ENCODE data around the gene PTPRE.

The PTPRE gene

GRCh38 chr10:128008521-128009250 is 101.8 kb downstream of the PTPRE start:
- no peaks in the 10 kb centered on the region for H3K36me3 Mint-ChIP-seq
- H3K4me3 Mint-ChIP-seq: no peak overlapping the region
- H3K27ac Mint-ChIP-seq: no peak overlapping the region
- H3K9me3 Mint-ChIP-seq (ENCODE audit: low read depth): no peaks in the 10 kb centered on the region
- peaks cover 5% of the 10 kb centered on the region for H3K27me3 Mint-ChIP-seq
- H3K4me1 Mint-ChIP-seq (ENCODE audit: low read depth): peaks cover 7% of the 10 kb centered on the region

GRCh38 chr10:128009372-128010126 is 102.6 kb downstream of the PTPRE start:
- Mint-ChIP-seq H3K9me3 (ENCODE audit: low read depth) (no peaks in the 10 kb centered on the region), H3K27ac (no peak overlapping the region), H3K4me3 (no peak overlapping the region), H3K4me1 (ENCODE audit: low read depth) (peaks cover 7% of the 10 kb centered on the region), H3K27me3 (peaks cover 5% of the 10 kb centered on the region), H3K36me3 (no peaks in the 10 kb centered on the region)

- Mint-ChIP-seq H3K4me1 (ENCODE audit: low read depth) (peaks cover 7% of the 10 kb centered on the region), H3K9me3 (ENCODE audit: low read depth) (no peaks in the 10 kb centered on the region), H3K27ac (no peak overlapping the region), H3K36me3 (no peaks in the 10 kb centered on the region), H3K4me3 (no peak overlapping the region), H3K27me3 (peaks cover 5% of the 10 kb centered on the region)
Observed at GRCh38 chr10:128011059-128011979, 104.4 kb downstream of the PTPRE start.

DNA sequence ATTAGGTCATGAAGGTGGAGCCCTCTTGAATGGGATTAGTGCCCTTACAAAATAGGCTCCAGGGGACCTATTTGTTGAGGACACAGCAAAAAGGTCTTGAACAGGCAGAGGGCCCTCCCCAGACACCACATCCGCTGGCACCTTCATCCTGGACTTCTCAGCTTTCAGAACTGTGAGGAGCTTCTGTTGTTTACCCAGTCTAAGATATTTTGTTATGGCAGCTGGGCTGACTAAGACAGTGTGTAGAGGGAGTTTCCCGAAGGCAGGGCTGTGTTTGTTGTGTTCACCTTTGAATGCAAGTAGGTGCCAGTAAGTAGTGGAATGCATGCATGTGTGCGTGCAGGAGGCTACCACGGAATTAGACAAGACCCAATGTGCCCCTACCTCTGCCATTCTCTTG is 106.7 kb downstream of the PTPRE start:
- Mint-ChIP-seq H3K4me1 (ENCODE audit: low read depth) (peaks cover 8% of the 10 kb centered on the region), H3K27me3 (peaks cover 6% of the 10 kb centered on the region), H3K36me3 (no peaks in the 10 kb centered on the region), H3K4me3 (no peak overlapping the region), H3K9me3 (ENCODE audit: low read depth) (no peaks in the 10 kb centered on the region), H3K27ac (no peak overlapping the region)

GRCh38 chr10:128014236-128014635 is 107.3 kb downstream of the PTPRE start:
- H3K27me3 Mint-ChIP-seq: peaks cover 8% of the 10 kb centered on the region
- no peak overlapping the region for H3K27ac Mint-ChIP-seq
- no peak overlapping the region for H3K4me3 Mint-ChIP-seq
- H3K4me1 Mint-ChIP-seq (ENCODE audit: low read depth): peaks cover 11% of the 10 kb centered on the region
- no peaks in the 10 kb centered on the region for H3K9me3 Mint-ChIP-seq (ENCODE audit: low read depth)
- no peaks in the 10 kb centered on the region for H3K36me3 Mint-ChIP-seq

DNA sequence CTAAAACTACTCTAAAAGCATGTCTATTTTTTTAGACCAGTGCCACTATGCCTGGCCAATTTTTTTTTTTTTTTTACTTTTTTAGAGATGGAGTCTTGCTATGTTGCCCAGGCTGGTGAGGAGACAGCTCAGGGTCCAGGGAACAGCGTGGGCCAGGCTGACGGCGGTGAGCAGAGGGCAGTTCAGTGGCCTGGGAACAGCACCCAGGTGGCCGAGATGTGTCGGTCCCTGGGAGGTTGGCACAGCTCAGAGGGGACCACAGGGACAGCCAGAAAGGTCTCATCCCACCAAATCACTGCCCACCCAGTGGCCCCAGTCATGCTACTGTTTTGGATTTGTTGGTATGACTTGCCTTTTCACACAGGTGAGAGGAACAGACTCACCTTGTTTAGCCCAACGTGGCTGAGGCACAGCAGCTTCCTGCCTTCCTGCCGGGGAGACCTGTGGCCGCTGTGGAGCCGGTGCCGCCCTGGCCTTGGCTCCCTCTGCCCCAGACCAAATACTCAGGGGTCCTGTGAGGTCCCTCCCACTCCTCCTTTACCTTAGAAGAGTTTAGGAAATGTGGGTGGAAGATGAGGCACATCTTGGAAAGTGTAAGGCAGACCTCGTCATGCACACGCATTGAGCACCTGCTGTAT is 109.6 kb downstream of the PTPRE start:
- Mint-ChIP-seq H3K4me3 (no peak overlapping the region), H3K4me1 (ENCODE audit: low read depth) (peaks cover 5% of the 10 kb centered on the region), H3K27me3 (peaks cover 5% of the 10 kb centered on the region), H3K36me3 (no peaks in the 10 kb centered on the region), H3K27ac (no peak overlapping the region), H3K9me3 (ENCODE audit: low read depth) (no peaks in the 10 kb centered on the region)

- no peak overlapping the region for H3K27ac Mint-ChIP-seq
- no peaks in the 10 kb centered on the region for H3K9me3 Mint-ChIP-seq (ENCODE audit: low read depth)
- no peaks in the 10 kb centered on the region for H3K36me3 Mint-ChIP-seq
- peaks cover 3% of the 10 kb centered on the region for H3K4me1 Mint-ChIP-seq (ENCODE audit: low read depth)
- no peak overlapping the region for H3K4me3 Mint-ChIP-seq
- H3K27me3 Mint-ChIP-seq: peaks cover 5% of the 10 kb centered on the region
Observed at GRCh38 chr10:128017822-128018221, 110.9 kb downstream of the PTPRE start.

- H3K9me3 Mint-ChIP-seq (ENCODE audit: low read depth): no peaks in the 10 kb centered on the region
- H3K4me3 Mint-ChIP-seq: no peak overlapping the region
- H3K4me1 Mint-ChIP-seq (ENCODE audit: low read depth): peaks cover 3% of the 10 kb centered on the region
- H3K27me3 Mint-ChIP-seq: peaks cover 5% of the 10 kb centered on the region
- H3K36me3 Mint-ChIP-seq: no peaks in the 10 kb centered on the region
- no peak overlapping the region for H3K27ac Mint-ChIP-seq
Observed at GRCh38 chr10:128018236-128018635, 111.3 kb downstream of the PTPRE start.

- Mint-ChIP-seq H3K4me1 (ENCODE audit: low read depth) (peaks cover 3% of the 10 kb centered on the region), H3K27ac (no peak overlapping the region), H3K9me3 (ENCODE audit: low read depth) (no peaks in the 10 kb centered on the region), H3K27me3 (peaks cover 5% of the 10 kb centered on the region), H3K4me3 (no peak overlapping the region), H3K36me3 (no peaks in the 10 kb centered on the region)
Observed at GRCh38 chr10:128018691-128019090, 111.8 kb downstream of the PTPRE start.

DNA sequence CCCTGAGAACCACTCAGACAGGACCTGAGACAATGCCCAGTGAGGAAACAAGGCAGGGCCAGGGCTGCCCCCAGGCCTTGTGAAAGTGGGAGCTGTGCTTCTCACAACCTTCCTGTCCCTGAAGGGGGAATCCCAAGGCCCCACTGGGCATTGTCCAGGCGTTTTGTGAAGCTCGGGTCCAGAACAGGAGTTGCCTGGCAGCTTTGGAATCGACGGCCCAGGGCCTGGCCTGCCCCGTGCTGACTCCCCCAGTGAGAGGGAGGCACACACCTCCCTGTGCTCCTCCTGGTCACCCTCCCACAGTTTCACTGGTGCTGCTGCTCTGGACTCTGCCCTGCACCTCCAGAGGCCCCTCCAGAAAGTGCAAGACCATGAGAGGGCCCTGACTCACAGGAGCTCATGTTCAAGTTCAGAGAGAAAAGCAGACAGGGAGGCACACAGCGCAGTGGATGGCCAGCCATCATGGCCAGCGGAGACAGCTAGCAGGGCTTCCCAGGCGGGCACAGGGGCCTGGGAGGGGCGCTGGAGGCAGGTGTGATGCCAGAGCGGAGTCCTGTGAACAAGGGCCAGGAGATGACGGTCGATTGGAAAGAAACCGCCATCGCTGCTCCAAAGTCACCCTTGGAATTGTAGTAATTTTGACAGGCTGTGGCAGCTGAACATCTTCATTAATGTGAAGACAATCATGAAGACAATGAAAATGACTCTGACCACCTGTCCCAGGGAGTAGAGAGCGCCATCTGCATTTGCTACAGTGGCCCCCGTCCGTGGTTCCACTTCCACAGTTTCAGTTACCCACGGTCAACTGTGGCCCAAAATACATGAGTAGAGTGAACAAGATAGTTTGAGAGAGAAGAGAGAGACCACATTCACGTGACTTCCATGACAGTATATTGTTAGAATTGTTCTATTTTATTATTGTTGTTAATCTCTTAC is 115.6 kb downstream of the PTPRE start:
- Mint-ChIP-seq H3K9me3 (ENCODE audit: low read depth) (no peaks in the 10 kb centered on the region), H3K4me3 (no peak overlapping the region), H3K27ac (no peak overlapping the region), H3K27me3 (peaks cover 2% of the 10 kb centered on the region), H3K4me1 (ENCODE audit: low read depth) (peaks cover 6% of the 10 kb centered on the region), H3K36me3 (no peaks in the 10 kb centered on the region)

DNA sequence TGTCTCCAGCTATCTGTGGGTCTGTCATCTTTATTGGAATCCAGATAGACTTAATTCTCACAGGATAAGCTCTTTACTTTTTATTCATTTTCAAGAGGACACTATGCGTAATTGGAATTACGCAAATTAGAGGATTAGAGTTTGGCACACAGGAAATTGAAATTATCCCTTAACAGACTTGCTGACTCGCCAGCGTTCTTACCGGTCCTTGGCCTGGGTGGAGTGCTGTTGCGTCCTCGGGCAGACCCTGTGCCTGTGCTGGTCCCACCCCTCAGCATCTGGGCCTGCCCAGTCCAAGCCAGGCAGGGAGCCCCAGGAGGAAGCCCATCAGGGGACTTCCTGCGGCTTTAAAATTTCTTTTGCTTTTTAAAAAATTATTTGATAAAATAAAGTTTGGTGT is 117.5 kb downstream of the PTPRE start:
- Mint-ChIP-seq H3K4me1 (ENCODE audit: low read depth) (peaks cover 6% of the 10 kb centered on the region), H3K27me3 (no peaks in the 10 kb centered on the region), H3K36me3 (no peaks in the 10 kb centered on the region), H3K4me3 (no peak overlapping the region), H3K9me3 (ENCODE audit: low read depth) (no peaks in the 10 kb centered on the region), H3K27ac (no peak overlapping the region)

DNA sequence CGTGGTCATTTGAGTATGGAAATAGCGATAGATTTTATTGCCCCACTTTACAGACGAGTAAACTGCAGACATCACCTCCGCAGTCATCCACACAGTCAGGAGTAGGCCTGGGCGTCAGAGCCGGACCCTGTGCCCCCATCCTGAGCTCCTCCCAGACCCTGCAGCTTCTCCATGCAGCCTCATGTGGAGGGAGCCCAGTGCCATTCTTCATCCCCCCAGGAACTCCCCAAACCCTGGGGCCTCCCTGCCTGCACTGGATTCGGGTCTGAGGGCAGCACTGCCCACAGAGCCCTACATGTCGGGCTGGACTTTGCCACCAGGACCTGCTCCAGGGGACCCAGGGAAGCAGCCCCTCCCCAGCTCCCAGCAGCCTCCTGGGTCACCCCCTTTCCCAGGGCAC is 118.5 kb downstream of the PTPRE start:
- Mint-ChIP-seq H3K27ac (no peak overlapping the region), H3K27me3 (no peaks in the 10 kb centered on the region)

GRCh38 chr10:128025951-128026350 is 119.0 kb downstream of the PTPRE start:
- Mint-ChIP-seq H3K9me3 (ENCODE audit: low read depth) (no peaks in the 10 kb centered on the region), H3K36me3 (no peaks in the 10 kb centered on the region), H3K4me3 (no peak overlapping the region), H3K4me1 (ENCODE audit: low read depth) (peaks cover 6% of the 10 kb centered on the region), H3K27ac (no peak overlapping the region), H3K27me3 (no peaks in the 10 kb centered on the region)

More for the DNA sequence above, 118.5 kb downstream of the PTPRE start:
- Mint-ChIP-seq H3K4me3 (no peak overlapping the region), H3K4me1 (ENCODE audit: low read depth) (peaks cover 6% of the 10 kb centered on the region), H3K36me3 (no peaks in the 10 kb centered on the region), H3K9me3 (ENCODE audit: low read depth) (no peaks in the 10 kb centered on the region)

Data from activated naive CD8-positive, alpha-beta T cell (primary cell).